GM18867 (cell line): Measurements from ENCODE around the gene PHLDB1.
A peak's percentile ranks its signal among the peaks of the same experiment; 100 is the strongest.
"Not testable (repeated sequence)": the region's sequence is repeated elsewhere in the genome, so short reads cannot be mapped to it uniquely, and the experiment has no call there.

Experiments
- ATAC-seq: cut with Tn5 transposase; IDR thresholded peaks from one replicate; pipeline ENCODE4 v1.9.1; 2021; ENCODE audit warnings: mild to moderate bottlenecking, moderate library complexity; ENCODE audit not compliant: unreplicated experiment

The PHLDB1 gene

DNA sequence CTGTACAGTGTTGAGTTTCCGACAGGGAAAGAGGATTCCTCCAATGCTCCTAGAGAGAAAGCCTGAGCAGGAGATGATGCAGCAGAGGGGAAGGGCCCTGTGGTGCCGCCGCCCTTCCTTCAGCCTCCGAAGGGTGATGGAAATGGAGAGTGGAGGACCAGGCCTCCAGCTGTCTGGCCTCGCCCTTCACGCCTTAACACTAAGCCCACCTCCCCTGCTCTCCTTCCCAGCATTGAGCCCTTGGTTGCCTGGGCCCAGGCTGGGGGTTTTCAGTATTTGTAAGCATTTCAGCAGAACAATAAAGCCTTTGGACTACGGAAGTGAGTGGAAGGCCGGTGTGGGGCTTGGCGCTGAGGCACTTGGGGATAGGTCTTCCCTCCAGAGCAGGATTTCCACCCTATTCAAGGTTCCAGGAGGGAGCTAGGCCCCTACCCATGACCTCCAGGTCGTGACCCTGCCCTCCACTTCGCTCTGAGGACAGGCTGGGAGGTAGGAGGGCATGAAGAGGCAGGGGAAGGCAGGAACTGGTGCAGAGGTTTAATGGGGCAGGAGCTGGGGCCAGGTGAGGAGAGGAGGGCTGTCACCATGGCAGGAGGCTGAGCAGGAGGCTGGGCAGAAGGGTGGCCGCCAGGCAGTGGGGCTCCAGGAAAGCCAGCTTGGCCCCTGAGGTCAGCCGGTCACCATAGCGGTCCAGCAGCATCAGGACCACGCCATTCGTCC is 50.5 kb downstream of the PHLDB1 start:
- no peak for ATAC-seq

DNA sequence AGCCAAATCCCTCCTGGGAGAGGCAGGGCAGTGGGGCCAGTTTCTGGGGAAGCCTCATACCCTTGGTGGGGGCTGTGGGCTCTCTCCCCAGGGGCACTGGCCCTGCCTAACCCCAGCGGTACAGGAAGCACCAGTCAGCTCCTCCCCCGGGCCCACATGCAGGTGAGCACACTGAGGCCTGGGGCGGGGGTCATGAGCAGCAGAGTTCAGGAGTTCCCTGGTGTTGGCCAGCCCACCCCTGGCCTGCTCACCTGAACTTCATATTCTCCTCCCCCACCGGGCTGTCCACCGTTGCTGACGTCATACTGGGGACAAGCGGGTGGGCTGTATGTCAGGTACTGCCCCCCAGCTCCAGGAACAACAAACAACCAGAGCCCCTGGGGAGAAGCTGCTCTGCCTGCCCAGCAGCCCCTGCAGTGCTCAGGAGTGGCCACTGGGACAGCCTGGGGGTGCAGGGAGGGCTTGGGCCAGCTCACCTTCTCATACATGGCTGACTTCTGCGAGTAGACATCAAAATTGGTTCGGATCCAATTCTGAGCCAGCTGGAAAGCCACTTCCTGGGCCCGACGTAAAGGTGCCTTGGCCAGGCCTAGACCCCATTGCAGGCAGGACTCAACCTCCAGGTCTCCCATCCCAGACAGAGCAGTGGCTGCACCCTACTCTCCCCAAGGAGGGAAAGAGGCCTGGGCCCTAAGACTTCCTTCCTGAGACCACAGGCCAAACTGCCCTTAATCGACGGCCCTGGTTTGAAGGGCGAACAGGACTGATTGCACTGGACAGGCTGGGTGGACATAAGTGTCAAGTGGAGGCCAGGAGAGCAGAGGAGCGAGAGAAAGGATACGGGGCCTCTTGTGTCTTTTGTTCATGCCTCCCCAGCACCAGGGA is 51.3 kb downstream of the PHLDB1 start:
- no peak for ATAC-seq

GRCh38 chr11:118659314-118659952 is 52.0 kb downstream of the PHLDB1 start:
- ATAC-seq = peak; percentile 77

DNA sequence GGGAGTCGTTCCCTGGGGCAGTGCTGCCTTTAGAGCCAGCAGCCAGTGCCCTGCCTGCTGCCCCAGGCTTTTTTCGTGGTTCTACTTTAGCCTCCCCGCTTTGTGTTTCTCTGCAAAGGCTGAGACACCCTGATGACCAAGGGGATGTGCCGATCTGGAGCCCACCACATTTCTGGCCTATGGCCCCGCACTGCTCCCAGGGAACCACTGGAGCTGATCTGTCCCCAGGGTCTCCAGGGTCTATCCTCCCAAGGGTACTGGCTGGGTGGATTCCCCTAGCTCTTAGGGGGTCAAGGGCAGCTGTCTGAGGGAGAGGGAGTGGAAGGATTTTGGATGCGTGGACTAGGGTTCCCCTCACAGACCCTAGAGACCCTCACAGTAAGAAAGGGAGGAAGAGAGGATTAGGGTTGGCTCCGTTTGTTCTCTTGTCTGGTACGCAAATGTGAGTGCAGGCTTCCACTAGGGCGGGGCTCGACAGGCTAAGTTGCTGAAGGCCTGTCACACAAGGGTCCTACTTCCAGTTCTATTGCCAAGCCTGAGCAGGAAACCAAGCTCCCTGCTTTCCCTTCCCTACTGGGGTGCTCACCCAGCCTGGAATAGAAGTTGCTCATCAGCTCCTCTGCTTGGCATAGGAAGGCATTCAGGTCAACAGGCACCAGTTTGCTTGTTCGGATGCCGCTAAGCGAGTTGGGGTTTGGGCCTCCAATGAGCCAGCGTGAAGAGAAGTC is 52.7 kb downstream of the PHLDB1 start:
- ATAC-seq = no peak

- no peak for ATAC-seq
Observed at GRCh38 chr11:118660681-118661424, 53.4 kb downstream of the PHLDB1 start.

GRCh38 chr11:118661425-118662301 is 54.2 kb downstream of the PHLDB1 start:
- no peak for ATAC-seq

GRCh38 chr11:118662401-118663271 is 55.2 kb downstream of the PHLDB1 start:
- no peak for ATAC-seq

- ATAC-seq = no peak
Observed at GRCh38 chr11:118663381-118663780, 56.0 kb downstream of the PHLDB1 start.

DNA sequence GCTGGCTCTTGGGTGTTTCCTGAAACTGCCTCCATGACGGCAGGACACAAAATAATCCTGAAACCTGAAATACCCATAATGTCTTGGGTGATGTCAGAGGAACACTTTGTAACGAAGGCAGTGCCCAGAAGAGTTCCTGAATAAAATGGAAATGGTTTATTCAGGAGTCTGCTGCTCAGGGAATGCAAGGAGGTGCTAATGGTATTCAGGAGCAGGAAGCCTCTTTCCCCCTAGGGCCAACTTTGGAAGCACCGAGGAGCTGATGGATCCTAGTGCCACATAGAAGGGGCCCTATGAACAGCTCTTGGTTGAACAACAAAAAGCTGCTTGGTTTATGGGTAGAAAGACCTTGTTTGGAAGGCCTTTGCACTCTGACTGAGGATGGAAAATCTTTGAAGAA is 56.5 kb downstream of the PHLDB1 start:
- no peak for ATAC-seq

- ATAC-seq = no peak
Observed at GRCh38 chr11:118666371-118666770, 59.0 kb downstream of the PHLDB1 start.

DNA sequence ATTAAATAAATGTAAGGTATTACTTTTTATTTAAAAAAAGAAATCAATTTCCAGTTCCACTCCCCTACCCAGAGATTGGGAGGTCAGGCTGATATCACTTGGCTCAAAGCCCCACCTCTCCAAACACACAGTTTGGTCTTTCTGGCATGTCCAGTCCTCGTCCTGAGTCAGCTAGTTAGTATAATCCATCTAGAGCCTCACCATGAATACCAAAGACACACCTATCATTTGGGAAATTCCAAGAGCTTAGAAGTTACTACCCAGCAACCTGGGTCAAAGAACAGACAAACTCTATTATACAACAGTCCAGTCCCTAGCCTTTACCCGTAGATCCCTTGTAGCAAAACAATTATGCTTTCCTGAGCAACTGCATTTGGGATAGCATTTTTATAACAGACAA is 62.6 kb downstream of the PHLDB1 start:
- ATAC-seq = no peak

GRCh38 chr11:118671254-118671653 is 63.8 kb downstream of the PHLDB1 start:
- ATAC-seq = no peak

- ATAC-seq = no peak
Observed at GRCh38 chr11:118672846-118673245, 65.4 kb downstream of the PHLDB1 start.

GRCh38 chr11:118673361-118674081 is 66.1 kb downstream of the PHLDB1 start:
- ATAC-seq = no peak

DNA sequence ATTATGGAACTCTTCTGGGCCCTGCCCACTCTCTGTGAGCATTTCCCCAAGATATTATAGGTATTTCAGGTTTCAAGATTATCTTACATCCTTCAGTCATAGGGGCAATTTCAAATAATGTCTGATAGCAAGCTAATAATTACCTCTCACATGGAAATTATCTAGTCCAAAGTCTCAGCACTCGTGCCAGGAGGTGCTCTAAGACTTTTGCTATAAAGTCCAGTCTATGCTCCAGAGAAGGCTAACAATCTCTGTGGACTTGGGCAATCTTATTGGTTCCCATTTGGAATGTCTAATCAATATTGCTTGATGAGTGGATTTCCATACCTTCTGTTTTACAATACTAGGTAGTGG is 66.6 kb downstream of the PHLDB1 start:
- no peak for ATAC-seq

DNA sequence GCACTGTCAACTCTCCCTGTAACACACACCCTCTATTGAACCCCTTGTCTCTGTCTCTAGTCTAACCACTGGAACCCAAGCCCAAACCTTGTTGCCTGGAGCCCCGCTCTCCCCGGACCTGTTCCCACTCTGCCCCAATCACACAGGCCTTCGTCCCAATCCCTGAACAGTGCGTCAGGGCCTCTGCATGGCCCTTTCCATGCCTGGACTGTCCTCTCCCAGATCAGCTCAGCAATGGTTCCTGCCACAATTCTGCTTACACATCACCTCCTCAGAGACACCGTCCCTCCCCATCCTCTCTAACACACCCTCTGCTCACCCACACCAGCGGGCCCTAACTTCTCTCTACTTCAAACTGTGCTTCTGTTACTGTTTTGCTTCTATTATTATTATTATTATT is 70.6 kb downstream of the PHLDB1 start:
- no peak for ATAC-seq

DNA sequence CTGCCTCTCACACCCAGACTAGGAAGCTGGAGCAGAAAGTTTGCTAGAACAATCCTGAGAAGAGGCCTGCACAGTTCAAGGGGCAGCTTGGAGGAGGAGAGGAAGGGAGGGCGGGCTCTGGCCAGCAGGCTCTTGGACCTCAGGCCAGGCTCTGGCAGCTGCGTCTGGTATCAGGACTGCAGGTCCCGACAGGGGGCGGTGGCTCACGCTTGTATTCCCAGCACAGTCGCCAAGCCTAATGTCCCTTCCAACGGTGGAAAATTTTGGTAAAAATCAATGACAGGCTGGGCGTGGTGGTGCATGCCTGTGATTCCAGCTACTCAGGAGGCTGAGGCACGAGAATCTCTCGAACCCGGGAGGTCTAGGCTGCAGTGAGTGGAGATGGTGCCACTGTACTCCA is 71.5 kb downstream of the PHLDB1 start:
- not testable (repeated sequence) for ATAC-seq

- ATAC-seq = no peak
Observed at GRCh38 chr11:118679483-118679882, 72.1 kb downstream of the PHLDB1 start, which contains the start of gene TREH. Gene TREH (minus strand): TSS chr11:118679650. CDS start chr11:118679627, 23 bp downstream.
